Cardiac atrium fibroblast (primary cell): ENCODE data around the gene GRID2. TPM values are rescaled to one million over a fixed set of nuclear protein-coding genes. Genes with fewer than 3 reads are reported as not detected.

Source experiments
- total RNA-seq: library from RNA; depleted of rRNA; stranded (reverse); fragments of >200 nt; gene quantifications from 2 replicates; pipeline ENCODE4 v1.2.3, GENCODE V29; 2015

Gene GRID2
- total RNA-seq, result not detected in 2 replicates

GRCh38 chr4:92303621-92304027 lies at the start of gene GRID2:
GRID2 (plus strand) TSS chr4:92303966.

